Heart left ventricle (tissue), 16 donors: ENCODE data around the gene PLCB4. TPM values are rescaled to one million over a fixed set of nuclear protein-coding genes. Genes with fewer than 3 reads are reported as not detected.

ENCODE experiments used
- ATAC-seq, 4 donors: fragments of 200-7000 bp; cut with Tn5 transposase; one replicate each; pipeline ENCODE4 v1.9.1; 2020 to 2022; ENCODE audit warnings: moderate library complexity in 4 of 4, mild to moderate bottlenecking in 3 of 4, moderate number of reproducible peaks in 1 of 4
- DNase-seq, 5 donors: peaks; one replicate each; pipeline ENCODE4 v3.0.0-alpha.2; 2020
- H3K27ac ChIP-seq, 12 donors: fragments of 200-600 bp; sonication (generic) in 4 of 12; one replicate each; pipeline versions ENCODE4 v1.5.0 to v1.8.0; 2016 to 2022; ENCODE audit warnings: mild to moderate bottlenecking in 2 of 12
- H3K27me3 ChIP-seq, 9 donors: fragments of 200-600 bp; sonication (generic) in 2 of 9; one replicate each; pipeline versions ENCODE4 v1.5.1 to v1.8.0; 2016 to 2022; ENCODE audit warnings: mild to moderate bottlenecking in 3 of 9
- H3K36me3 ChIP-seq, 9 donors: fragments of 200-600 bp; sonication (generic) in 2 of 9; one replicate each; pipeline versions ENCODE4 v1.5.0 to v1.8.0; 2018 to 2022; ENCODE audit warnings: mild to moderate bottlenecking in 2 of 9
- H3K4me1 ChIP-seq, 12 donors: fragments of 200-600 bp; sonication (generic) in 4 of 12; one replicate each; pipeline versions ENCODE4 v1.5.0 to v1.8.0; 2016 to 2022; ENCODE audit warnings: mild to moderate bottlenecking in 3 of 12
- H3K4me3 ChIP-seq, 12 donors: fragments of 200-600 bp; sonication (generic) in 4 of 12; one replicate each; pipeline versions ENCODE4 v1.5.0 to v1.8.0; 2017 to 2022; ENCODE audit warnings: mild to moderate bottlenecking in 9 of 12, moderate library complexity in 4 of 12
- H3K9me3 ChIP-seq, 12 donors: fragments of 200-600 bp; sonication (generic) in 4 of 12; one replicate each; pipeline versions ENCODE4 v1.5.0 to v1.8.0; 2016 to 2022; ENCODE audit warnings: mild to moderate bottlenecking in 1 of 12
- CTCF ChIP-seq, 12 donors: fragments of 200-600 bp; sonication (generic) in 4 of 12; IDR thresholded peaks; one replicate each; pipeline versions ENCODE4 v1.5.0 to v1.8.0; 2018 to 2022; ENCODE audit warnings: antibody characterized with exemption in 12 of 12, mild to moderate bottlenecking in 5 of 12
- POLR2A ChIP-seq, 2 donors: fragments of 450-650 bp; IDR thresholded peaks; one replicate each; pipeline ENCODE4 v1.6.1; 2017; ENCODE audit warnings: antibody characterized with exemption in 2 of 2, mild to moderate bottlenecking in 2 of 2, moderate library complexity in 2 of 2
- WGBS, 4 donors: extraction: QIAGEN DNeasy Blood & Tissue Kit in 2 of 4; methylation state at CpG; one replicate each; pipeline versions ENCODE4 v1.1.5 to v1.1.7; 2013 to 2018; 5-methylcytosine and 5-hydroxymethylcytosine counted together
- intact Hi-C, 10 donors: fragments of 100-400 bp; cut with DNase I; formaldehyde crosslinking; loops; one replicate each; pipeline versions ENCODE4 v1.11.1 to v1.14.2; 2022
- polyA plus RNA-seq, 2 donors: library from polyadenylated mRNA; stranded (reverse); fragments of 200-250 nt; gene quantifications; one replicate each; pipeline ENCODE4 v1.2.3, GENCODE V29; 2013
- total RNA-seq, 9 donors: library from RNA; depleted of rRNA in 2 of 9; stranded (reverse); fragments of >200 nt in 2 of 9; fragmentation: NEBNext Ultra II Directional in 3 of 9; extraction: Animal tissue kit (Norgen Biotek cat#: 25700) in 3 of 9; gene quantifications; one replicate each; pipeline versions ENCODE4 v1.1.0 to v1.2.4, GENCODE V29; 2016 to 2023
- donor health status: ischemic (EF 13 %, LVEDD 7.1; RV severe dilation, severe dysfunction).
- donor health status: healthy with polysubstance abuse.
- donor health status: DM: no; HTN: yes; CAD: no.
- donor health status: DM: no; HTN: no; CAD: no.
- donor health status: ischemic (EF 25% LVEDD 6.9; RV normal size, moderate dysfunction).
- donor health status: ischemic (EF 25% LVEDD 5.7; RV mildly dilated, moderate dysfunction).
- donor health status: healthy.
- donor health status: DM: yes; HTN: yes; CAD: no.
- donor health status: ischemic (EF 35%, LVEDD 5.7; RV mildly dilated, moderate dysfunction).
- donor health status: nonischemic (EF 11% LVEDD 7.7; RV severe dilation, severe dysfunction).
- donor health status: DM: yes; HTN: yes; CAD: no.
- donor health status: PGD.
- donor health status: ischemic (EF 29% LVEDD 5.4; RV normal size, mild dysfunction).
- donor health status: nonischemic (EF 23%, LVEDD 6.1; RV moderate dilation, normal function).

The PLCB4 gene
- total and polyA plus RNA-seq, 11 donors = 8.4 to 31.8 (median 18.5) TPM

- Histone ChIP-seq H3K27ac (no peak overlapping the region), H3K36me3 (no peaks in the 10 kb centered on the region), H3K9me3 (no peaks in the 10 kb centered on the region), H3K4me1 (peaks cover 0 to 63% (median 34%) of the 10 kb centered on the region in 12 donors), H3K27me3 (no peaks in the 10 kb centered on the region), H3K4me3 (no peak overlapping the region)
- ATAC-seq (no peak), DNase-seq (no peak)
- 80 to 84% (median 81%) methylated on average over 5 of the region's 5 CpGs for WGBS, 4 donors
- intact Hi-C loops = loop anchor here in 6 of 10 donors (5.0 to 10.0 kb wide), 5 partner anchors 66 to 276 kb away; no protein-coding TSS in a partner anchor
- TF ChIP-seq CTCF (IDR thresholded peaks at IDR 0.05) (no peak), POLR2A (IDR thresholded peaks at IDR 0.05) (no peak)
These were observed 10.2 kb downstream of the PLCB4 start for GRCh38 chr20:9078826-9079731.

DNA sequence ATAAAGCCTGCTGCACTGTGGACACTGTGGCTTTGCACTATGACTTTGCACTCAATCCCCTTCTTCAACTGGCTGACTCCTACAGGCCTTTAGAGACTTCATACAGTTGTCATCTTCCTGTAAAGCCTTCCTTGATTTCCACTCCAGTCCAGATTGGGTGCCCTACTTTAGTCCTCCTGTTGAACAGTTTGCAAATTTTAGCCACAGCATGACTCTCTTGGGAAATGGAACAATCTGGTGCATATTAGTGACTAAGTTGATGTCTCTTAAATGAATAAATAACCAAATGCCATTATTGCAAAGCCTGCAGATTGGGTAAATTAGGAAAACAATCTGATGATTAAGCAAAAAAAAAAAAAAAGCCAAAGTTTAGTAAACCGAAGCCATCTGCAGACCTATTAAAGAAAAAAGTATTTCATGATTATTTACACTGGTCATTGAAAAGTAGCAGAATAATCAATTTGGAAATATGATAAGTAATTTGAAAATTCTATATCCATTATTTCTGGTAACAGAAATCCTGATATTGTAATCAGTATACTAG lies 12.6 kb downstream of the PLCB4 start:
- Histone ChIP-seq H3K27ac (no peak overlapping the region), H3K4me3 (no peak overlapping the region), H3K4me1 (peaks cover 0 to 53% (median 23%) of the 10 kb centered on the region in 12 donors), H3K27me3 (no peaks in the 10 kb centered on the region), H3K36me3 (no peaks in the 10 kb centered on the region), H3K9me3 (no peaks in the 10 kb centered on the region)
- ATAC-seq = no peak
- 34 to 88% (median 47%) methylated on average over 1 of the region's 1 CpG for WGBS, 4 donors
- DNase-seq = no peak
- no peak for TF ChIP-seq POLR2A (IDR thresholded peaks at IDR 0.05)
- no peak for TF ChIP-seq CTCF (IDR thresholded peaks at IDR 0.05)
- intact Hi-C loops = loop anchor here in 1 of 10 donors (10.0 kb wide), 1 partner anchor 263 kb away; no protein-coding TSS in a partner anchor

DNA sequence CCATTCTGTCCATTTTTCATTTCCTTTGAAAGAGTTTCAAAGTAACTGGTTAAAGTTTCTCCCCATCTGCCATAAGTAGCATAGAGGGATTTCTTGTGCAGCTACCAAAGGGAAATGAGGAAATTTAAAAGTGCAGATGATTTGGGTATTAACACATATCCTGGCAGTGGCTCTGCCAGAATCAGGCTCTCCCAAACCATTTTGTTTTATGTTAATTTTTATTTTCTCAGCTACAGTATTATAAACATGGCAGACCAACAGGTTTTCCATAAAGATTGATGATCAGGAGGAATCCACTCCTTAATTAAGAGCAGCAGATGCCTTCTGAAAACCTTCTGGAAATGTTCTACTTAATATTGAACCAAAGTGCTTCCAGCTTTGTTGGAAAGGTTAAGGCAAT lies 13.9 kb downstream of the PLCB4 start:
- Histone ChIP-seq H3K36me3 (no peaks in the 10 kb centered on the region), H3K9me3 (peaks cover 0 to 5% (median 0%) of the 10 kb centered on the region in 12 donors), H3K27ac (peak overlapping the region in 2 of 12 donors; percentile 5 to 8), H3K4me1 (peaks cover 0 to 46% (median 19%) of the 10 kb centered on the region in 12 donors), H3K27me3 (no peaks in the 10 kb centered on the region), H3K4me3 (no peak overlapping the region)
- TF ChIP-seq CTCF (IDR thresholded peaks at IDR 0.05) (no peak), POLR2A (IDR thresholded peaks at IDR 0.05) (no peak)
- ATAC-seq (no peak), DNase-seq (no peak)
- intact Hi-C loops = loop anchor here in 1 of 10 donors (10.0 kb wide), 1 partner anchor 262 kb away; no protein-coding TSS in a partner anchor
